ENCODE data around the gene MRS2.

DNA sequence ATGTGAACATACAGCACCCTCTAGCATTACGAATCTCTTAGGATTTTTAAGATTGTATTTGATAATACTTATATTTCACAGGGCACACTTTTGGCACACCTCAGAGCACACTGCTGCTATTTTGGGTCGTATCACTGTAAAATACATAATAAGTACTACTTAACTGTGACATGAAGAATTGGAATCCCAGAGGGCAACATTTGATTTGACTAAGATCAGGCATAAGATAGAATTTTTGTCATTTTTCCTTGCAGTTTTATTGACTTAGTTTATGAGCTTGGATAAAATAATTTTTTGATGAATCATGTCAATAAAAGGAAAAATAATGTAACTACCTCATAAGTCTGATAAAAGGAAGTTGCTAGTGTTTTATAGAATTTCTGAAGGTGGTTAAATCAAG is 22.4 kb downstream of the MRS2 start:
- no peak for TF ChIP-seq ESRRG (CRISPR knock-in tag; IDR thresholded peaks at IDR 0.05)
- no peak for TF ChIP-seq ZFP3 (CRISPR knock-in tag; IDR thresholded peaks at IDR 0.05)
- TF ChIP-seq PATZ1 (CRISPR knock-in tag; IDR thresholded peaks at IDR 0.05; ENCODE audit: borderline replicate concordance), result no peak
- TF ChIP-seq POU6F1 (CRISPR knock-in tag; IDR thresholded peaks at IDR 0.05; ENCODE audit: borderline replicate concordance, low read depth), result no peak
- TF ChIP-seq ZNF70 (CRISPR knock-in tag; IDR thresholded peaks at IDR 0.05), result no peak
- TF ChIP-seq TOX (CRISPR knock-in tag; IDR thresholded peaks at IDR 0.05; ENCODE audit: borderline replicate concordance), result no peak
- no peak for TF ChIP-seq ZFP30 (CRISPR knock-in tag; IDR thresholded peaks at IDR 0.05)
- no peak for TF ChIP-seq ZNF565 (CRISPR knock-in tag; conservative IDR thresholded peaks at IDR 0.05; ENCODE audit: low read depth)
- TF ChIP-seq TCF4 (CRISPR knock-in tag; IDR thresholded peaks at IDR 0.05; ENCODE audit: borderline replicate concordance), result no peak
- 0 out of 2 replicates have a peak, but pooled peaks have one; percentile 16 for TF ChIP-seq ISL1 (CRISPR knock-in tag; IDR thresholded peaks at IDR 0.05)

All from SK-N-SH treated with all-trans-retinoic acid at 6 μM for 48 hours (cell line).